B cell (primary cell): Measurements from ENCODE around the gene HS3ST5. TPM values are rescaled to one million over a fixed set of nuclear protein-coding genes. Genes with fewer than 3 reads are reported as not detected.

ENCODE experiments used
- ATAC-seq: fragments of 200-7000 bp; cut with Tn5 transposase; one replicate; pipeline ENCODE4 v1.10.0; 2021; ENCODE audit warnings: low read depth, mild to moderate bottlenecking, moderate number of reproducible peaks, moderate library complexity
- CTCF ChIA-PET: fragments of 350-600 bp; sonication (Branson Sonifier 250); formaldehyde crosslinking; loops from one replicate; lab custom pipeline; 2021; ENCODE audit warnings: antibody characterized with exemption, inconsistent platforms; lab: Charles Lee
- POLR2A ChIA-PET: fragments of 350-600 bp; sonication (Branson Sonifier 250); formaldehyde crosslinking; loops from one replicate; lab custom pipeline; 2021; ENCODE audit warnings: antibody characterized with exemption; lab: Charles Lee
- DNase-seq: peaks from one replicate; pipeline ENCODE4 v3.0.0; 2013
- H2AFZ ChIP-seq: 2 replicates; pipeline ENCODE4 v1.6.1; 2012; ENCODE audit warnings: mild to moderate bottlenecking, low read depth, low read length; ENCODE audit not compliant: insufficient read depth, poor library complexity, severe bottlenecking
- H3K27ac ChIP-seq, 2 donors: 1 replicate in 1 of 2; 2 replicates in 1 of 2; pipeline ENCODE4 v1.5.1; 2012 to 2013; ENCODE audit warnings: low read length in 2 of 2, mild to moderate bottlenecking in 2 of 2, moderate library complexity in 1 of 2
- H3K27me3 ChIP-seq, 4 experiments: fragments of 200-600 bp in 1 of 4; sonication (generic) in 1 of 4; replicated peaks in 1 of 4; 1 replicate in 2 of 4; 2 replicates in 2 of 4; pipeline versions ENCODE4 v1.6.1 to v1.7.0; 2013 to 2016; ENCODE audit warnings: low read length in 3 of 4, mild to moderate bottlenecking in 2 of 4, mixed read lengths in 1 of 4, moderate library complexity in 1 of 4; ENCODE audit not compliant: insufficient read depth in 4 of 4, control insufficient read depth in 3 of 4; ENCODE audit errors: control extremely low read depth in 1 of 4
- H3K36me3 ChIP-seq, 2 experiments: replicated peaks in 1 of 2; 1 replicate in 1 of 2; 2 replicates in 1 of 2; pipeline versions ENCODE4 v1.6.1 to v1.7.1; 2013; ENCODE audit warnings: low read length in 1 of 2; ENCODE audit not compliant: insufficient read depth in 2 of 2, control insufficient read depth in 1 of 2; ENCODE audit errors: control extremely low read depth in 1 of 2, extremely low read depth in 1 of 2
- H3K4me1 ChIP-seq, 2 donors: fragments of 200-600 bp in 1 of 2; sonication (generic) in 1 of 2; 1 replicate in 1 of 2; 2 replicates in 1 of 2; pipeline versions ENCODE4 v1.5.1 to v1.6.1; 2013 to 2017; ENCODE audit warnings: low read length in 2 of 2; ENCODE audit not compliant: control insufficient read depth in 2 of 2, insufficient read depth in 2 of 2
- H3K4me2 ChIP-seq: replicated peaks from 2 replicates; pipeline ENCODE3; 2012; ENCODE audit warnings: mild to moderate bottlenecking, low read depth, low read length; ENCODE audit not compliant: poor library complexity, severe bottlenecking
- H3K4me3 ChIP-seq, 5 experiments: fragments of 200-600 bp in 1 of 5; sonication (generic) in 1 of 5; 1 replicate in 3 of 5; 2 replicates in 2 of 5; pipeline versions ENCODE4 v1.5.1 to v1.7.0; 2011 to 2016; ENCODE audit warnings: low read length in 4 of 5, mild to moderate bottlenecking in 4 of 5, low read depth in 2 of 5, control low read depth in 1 of 5, moderate library complexity in 1 of 5; ENCODE audit not compliant: insufficient read depth in 1 of 5; ENCODE audit errors: control extremely low read depth in 1 of 5, extremely low read depth in 1 of 5
- H3K79me2 ChIP-seq: fragments of 200-600 bp; sonication (generic); one replicate; pipeline ENCODE4 v1.6.0; 2016; ENCODE audit warnings: low read length; ENCODE audit not compliant: control insufficient read depth, insufficient read depth
- H3K9ac ChIP-seq: fragments of 200-600 bp; sonication (generic); 2 replicates; pipeline ENCODE4 v1.6.1; 2017; ENCODE audit warnings: mild to moderate bottlenecking, low read length, moderate library complexity
- H3K9me3 ChIP-seq, 3 donors: one replicate each; pipeline versions ENCODE4 v1.6.1 to v1.7.1; 2013; ENCODE audit warnings: low read length in 2 of 3; ENCODE audit not compliant: control insufficient read depth in 2 of 3, insufficient read depth in 1 of 3; ENCODE audit errors: control extremely low read depth in 1 of 3
- H4K20me1 ChIP-seq: 2 replicates; pipeline ENCODE4 v1.6.0; 2012; ENCODE audit warnings: mild to moderate bottlenecking, low read length; ENCODE audit not compliant: insufficient read depth, control insufficient read depth, poor library complexity, severe bottlenecking
- H3K27ac Mint-ChIP-seq: one replicate; pipeline ENCODE4 v1.8.0; 2021; ENCODE audit warnings: mixed read lengths
- H3K27me3 Mint-ChIP-seq: one replicate; pipeline ENCODE4 v1.8.0; 2021; ENCODE audit warnings: mixed read lengths
- H3K4me1 Mint-ChIP-seq: one replicate; pipeline ENCODE4 v1.8.0; 2021; ENCODE audit warnings: mixed read lengths
- H3K4me3 Mint-ChIP-seq: one replicate; pipeline ENCODE4 v1.8.0; 2021; ENCODE audit warnings: mixed read lengths
- H3K9me3 Mint-ChIP-seq: one replicate; pipeline ENCODE4 v1.8.0; 2022; ENCODE audit warnings: mixed read lengths; ENCODE audit not compliant: insufficient read depth
- CTCF ChIP-seq: fragments of 200-600 bp; IDR thresholded peaks from one replicate; pipeline ENCODE4 v1.8.0; 2022; ENCODE audit warnings: antibody characterized with exemption, mild to moderate bottlenecking
- EZH2 ChIP-seq: IDR thresholded peaks from 2 replicates; pipeline ENCODE4 v1.6.1; 2012; ENCODE audit warnings: borderline replicate concordance, low read depth, mild to moderate bottlenecking, moderate library complexity, low read length; ENCODE audit not compliant: insufficient read depth, poor library complexity, severe bottlenecking
- WGBS: methylation state at CpG from one replicate; pipeline ENCODE4 v1.1.5; 2013; ENCODE audit warnings: missing lambda C conversion rate; ENCODE audit not compliant: insufficient coverage; 5-methylcytosine and 5-hydroxymethylcytosine counted together
- intact Hi-C: fragments of 100-400 bp; cut with micrococcal nuclease; formaldehyde crosslinking; loops from one replicate; pipeline ENCODE4 v1.10.0; 2022
- polyA plus RNA-seq: library from polyadenylated mRNA; depleted of rRNA; stranded (reverse); fragments of >200 nt; gene quantifications from 2 replicates; pipeline ENCODE4 v1.2.3, GENCODE V29; 2012
- total RNA-seq, 2 donors: library from RNA; stranded (reverse); fragments of 120-200 nt in 1 of 2; gene quantifications; 1 replicate in 1 of 2; 2 replicates in 1 of 2; pipeline versions ENCODE4 v1.2.3 to v1.2.4, GENCODE V29; 2013 to 2022

The HS3ST5 gene
- total and polyA plus RNA-seq, 2 donors (not counting 1 experiment from before 2014, with no cell fraction given), result not detected

GRCh38 chr6:114334237-114334636, 8.6 kb downstream of the HS3ST5 start:
- Mint-ChIP-seq H3K9me3 (no peaks in the 10 kb centered on the region), H3K4me3 (no peak overlapping the region), H3K4me1 (no peaks in the 10 kb centered on the region), H3K27ac (no peak overlapping the region), H3K27me3 (peaks cover 4% of the 10 kb centered on the region)
- no peaks in the 10 kb centered on the region for H4K20me1 ChIP-seq
- CTCF ChIA-PET, result no interaction called here
- no peak overlapping the region for H2AFZ ChIP-seq
- WGBS, result 13% methylated on average over 1 of the region's 4 CpGs
- intact Hi-C loops, result no loop called here
- no peak overlapping the region for H3K4me2 ChIP-seq
- no peak overlapping the region for H3K4me3 ChIP-seq
- H3K79me2 ChIP-seq, result no peaks in the 10 kb centered on the region
- no peaks in the 10 kb centered on the region for H3K36me3 ChIP-seq
- H3K27me3 ChIP-seq, result no peaks in the 10 kb centered on the region
- POLR2A ChIA-PET, result no interaction called here
- ATAC-seq, result no peak
- H3K27ac ChIP-seq, result no peak overlapping the region
- H3K9ac ChIP-seq, result no peak overlapping the region
- no peak for DNase-seq
- no peak for TF ChIP-seq EZH2
- TF ChIP-seq CTCF, result no peak
- no peaks in the 10 kb centered on the region for H3K4me1 ChIP-seq
- H3K9me3 ChIP-seq, result no peaks in the 10 kb centered on the region

- H4K20me1 ChIP-seq, result no peaks in the 10 kb centered on the region
- H2AFZ ChIP-seq, result no peak overlapping the region
- H3K9me3 Mint-ChIP-seq, result no peaks in the 10 kb centered on the region
- H3K4me1 ChIP-seq, result no peaks in the 10 kb centered on the region
- H3K4me3 Mint-ChIP-seq, result no peak overlapping the region
- H3K9ac ChIP-seq, result no peak overlapping the region
- H3K9me3 ChIP-seq, result no peaks in the 10 kb centered on the region
- DNase-seq, result no peak
- no peaks in the 10 kb centered on the region for H3K4me1 Mint-ChIP-seq
- no peak overlapping the region for H3K27ac Mint-ChIP-seq
- ATAC-seq, result no peak
- H3K27me3 ChIP-seq, result peaks cover 0 to 2% (median 0%) of the 10 kb centered on the region in 4 experiments
- TF ChIP-seq CTCF (no peak), EZH2 (no peak)
- H3K79me2 ChIP-seq, result no peaks in the 10 kb centered on the region
- CTCF ChIA-PET, result no interaction called here
- H3K4me2 ChIP-seq, result no peak overlapping the region
- no peak overlapping the region for H3K4me3 ChIP-seq
- H3K36me3 ChIP-seq, result no peaks in the 10 kb centered on the region
- intact Hi-C loops, result no loop called here
- no peak overlapping the region for H3K27ac ChIP-seq
- POLR2A ChIA-PET, result no interaction called here
- H3K27me3 Mint-ChIP-seq, result no peaks in the 10 kb centered on the region
Observed at GRCh38 chr6:114327074-114327473, 15.7 kb downstream of the HS3ST5 start.
